Lung (tissue), 12 donors: ENCODE measurements around the gene RAPGEF1. TPM values are rescaled to one million over a fixed set of nuclear protein-coding genes. Genes with fewer than 3 reads are reported as not detected.
A peak's percentile ranks its signal among the peaks of the same experiment; 100 is the strongest.

Experiments
- ATAC-seq: fragments of 200-7000 bp; cut with Tn5 transposase; one replicate; pipeline ENCODE4 v1.9.1; 2020; ENCODE audit warnings: moderate number of reproducible peaks; ENCODE audit not compliant: insufficient read depth, low FRiP score
- DNase-seq, 3 donors: peaks; one replicate each; pipeline ENCODE4 v3.0.0-alpha.2; 2013 to 2017
- H3K27ac ChIP-seq, 2 donors: one replicate each; pipeline ENCODE4 v1.5.1; 2013; ENCODE audit warnings: mild to moderate bottlenecking in 2 of 2, moderate library complexity in 2 of 2, control low read depth in 1 of 2, inconsistent platforms in 1 of 2, low read depth in 1 of 2, low read length in 1 of 2
- H3K27me3 ChIP-seq, 3 donors: one replicate each; pipeline ENCODE4 v1.5.1; 2013; ENCODE audit warnings: low read length in 2 of 3; ENCODE audit not compliant: control insufficient read depth in 3 of 3, insufficient read depth in 3 of 3
- H3K36me3 ChIP-seq, 4 donors: one replicate each; pipeline ENCODE4 v1.5.1; 2013; ENCODE audit warnings: low read length in 4 of 4, mild to moderate bottlenecking in 1 of 4, moderate library complexity in 1 of 4; ENCODE audit not compliant: control insufficient read depth in 4 of 4, insufficient read depth in 4 of 4
- H3K4me1 ChIP-seq, 5 donors: one replicate each; pipeline ENCODE4 v1.5.1; 2013; ENCODE audit warnings: low read length in 5 of 5, mild to moderate bottlenecking in 2 of 5, moderate library complexity in 1 of 5; ENCODE audit not compliant: control insufficient read depth in 5 of 5, insufficient read depth in 5 of 5
- H3K4me3 ChIP-seq: one replicate; pipeline ENCODE4 v1.5.1; 2013; ENCODE audit warnings: mild to moderate bottlenecking, control low read depth, moderate library complexity
- H3K9ac ChIP-seq, 2 donors: one replicate each; pipeline ENCODE4 v1.5.1; 2013; ENCODE audit warnings: low read length in 2 of 2, control low read depth in 1 of 2; ENCODE audit not compliant: insufficient read depth in 1 of 2
- H3K9me3 ChIP-seq, 4 donors: one replicate each; pipeline ENCODE4 v1.5.1; 2013; ENCODE audit warnings: low read length in 3 of 4, mild to moderate bottlenecking in 1 of 4, moderate library complexity in 1 of 4; ENCODE audit not compliant: control insufficient read depth in 4 of 4, insufficient read depth in 3 of 4
- WGBS, 2 donors: extraction: QIAGEN DNeasy Blood & Tissue Kit; methylation state at CpG; one replicate each; pipeline ENCODE4 v1.1.7; 2013; 5-methylcytosine and 5-hydroxymethylcytosine counted together
- polyA plus RNA-seq, 2 donors: library from polyadenylated mRNA; stranded (reverse); fragments of 200-250 nt; gene quantifications; one replicate each; pipeline ENCODE4 v1.2.1, GENCODE V29; 2013
- total RNA-seq, 2 donors: library from RNA; depleted of rRNA in 1 of 2; stranded (reverse); fragments of >200 nt in 1 of 2; gene quantifications; one replicate each; pipeline ENCODE4 v1.2.1, GENCODE V29; 2014 to 2021
- TF ChIP-seq, protein P1 (sequence below): IDR thresholded peaks from 2 replicates; pipeline ENCODE4 v1.5.1; 2012; ENCODE audit warnings: mild to moderate bottlenecking; ENCODE audit errors: control extremely low read depth, extremely low read depth
- donor health status: control.
- donor health status: control.
- donor health status: Bipolar disorder and iron deficiency.
- donor health status: healthy.
- donor health status: DM: yes; HTN: yes; CAD: no.

The RAPGEF1 gene
- total and polyA plus RNA-seq, 4 donors, result 38.9 to 134 (median 55.1) TPM

DNA sequence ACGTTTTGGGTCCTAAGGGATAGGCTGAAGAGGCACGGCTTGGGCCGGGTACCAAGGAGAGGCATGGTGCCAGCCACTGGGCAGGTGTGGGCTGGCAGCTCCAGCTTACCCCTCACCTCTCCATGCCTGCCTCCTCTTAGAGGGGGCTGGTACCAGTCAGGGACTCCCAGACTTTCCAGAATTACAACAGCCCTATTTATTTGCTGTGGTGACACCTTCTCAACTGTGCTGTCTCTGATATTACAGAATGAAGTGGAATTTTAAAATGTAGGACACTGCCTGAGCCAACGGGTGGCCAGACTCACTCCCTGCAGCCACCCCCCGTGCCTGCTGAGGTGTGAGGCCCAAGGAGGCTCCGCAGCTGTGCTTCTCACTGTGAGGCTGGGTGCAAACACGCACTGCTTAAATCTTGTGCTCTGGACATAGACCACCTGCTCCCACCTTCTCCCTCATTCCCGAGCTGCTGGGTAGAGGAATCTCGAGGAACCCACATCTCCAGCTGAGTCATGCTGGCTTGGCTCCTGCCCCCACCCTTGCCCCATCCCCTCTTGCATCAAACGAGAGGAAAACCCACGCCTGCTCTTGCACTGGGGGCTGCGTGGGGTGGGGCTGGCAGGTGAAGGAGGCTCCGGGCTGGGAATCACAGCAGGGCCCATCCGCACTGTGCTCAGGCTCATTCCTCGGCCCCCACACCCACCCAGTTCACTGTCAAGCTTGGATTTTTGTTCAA is 146.6 kb downstream of the RAPGEF1 start:
- TF ChIP-seq, protein P1, sequence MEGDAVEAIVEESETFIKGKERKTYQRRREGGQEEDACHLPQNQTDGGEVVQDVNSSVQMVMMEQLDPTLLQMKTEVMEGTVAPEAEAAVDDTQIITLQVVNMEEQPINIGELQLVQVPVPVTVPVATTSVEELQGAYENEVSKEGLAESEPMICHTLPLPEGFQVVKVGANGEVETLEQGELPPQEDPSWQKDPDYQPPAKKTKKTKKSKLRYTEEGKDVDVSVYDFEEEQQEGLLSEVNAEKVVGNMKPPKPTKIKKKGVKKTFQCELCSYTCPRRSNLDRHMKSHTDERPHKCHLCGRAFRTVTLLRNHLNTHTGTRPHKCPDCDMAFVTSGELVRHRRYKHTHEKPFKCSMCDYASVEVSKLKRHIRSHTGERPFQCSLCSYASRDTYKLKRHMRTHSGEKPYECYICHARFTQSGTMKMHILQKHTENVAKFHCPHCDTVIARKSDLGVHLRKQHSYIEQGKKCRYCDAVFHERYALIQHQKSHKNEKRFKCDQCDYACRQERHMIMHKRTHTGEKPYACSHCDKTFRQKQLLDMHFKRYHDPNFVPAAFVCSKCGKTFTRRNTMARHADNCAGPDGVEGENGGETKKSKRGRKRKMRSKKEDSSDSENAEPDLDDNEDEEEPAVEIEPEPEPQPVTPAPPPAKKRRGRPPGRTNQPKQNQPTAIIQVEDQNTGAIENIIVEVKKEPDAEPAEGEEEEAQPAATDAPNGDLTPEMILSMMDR, result no peak
- Histone ChIP-seq H3K4me3 (no peak overlapping the region), H3K9me3 (peaks cover 0 to 4% (median 0%) of the 10 kb centered on the region in 4 donors), H3K27me3 (no peaks in the 10 kb centered on the region), H3K27ac (no peak overlapping the region), H3K9ac (no peak overlapping the region), H3K4me1 (peaks cover 0 to 2% (median 0%) of the 10 kb centered on the region in 5 donors), H3K36me3 (peaks cover 9 to 78% (median 25%) of the 10 kb centered on the region in 4 donors)
- DNase-seq (no peak), ATAC-seq (no peak)
- WGBS, 2 donors, result 64 to 74% methylated on average over 15 of the region's 15 CpGs

DNA sequence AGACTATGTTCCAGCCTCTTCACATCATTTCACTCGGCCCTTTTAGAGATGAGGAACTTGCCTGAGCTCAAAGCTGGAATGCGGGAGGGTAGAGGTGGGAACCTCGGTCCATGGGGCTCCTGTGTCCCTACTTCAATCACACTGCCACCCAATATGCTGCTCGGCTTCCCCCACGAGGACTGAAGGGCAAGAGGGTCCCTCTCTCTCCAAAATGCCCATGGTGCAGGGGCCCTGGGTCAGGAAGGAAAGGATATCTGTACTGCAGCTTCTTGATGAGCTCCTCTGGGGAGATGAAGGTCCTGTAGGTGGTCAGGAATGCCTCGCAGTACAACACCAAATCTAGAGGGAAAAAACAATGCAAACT is 148.0 kb downstream of the RAPGEF1 start:
- Histone ChIP-seq H3K27me3 (no peaks in the 10 kb centered on the region), H3K36me3 (peaks cover 3 to 75% (median 25%) of the 10 kb centered on the region in 4 donors), H3K4me3 (no peak overlapping the region), H3K9ac (no peak overlapping the region), H3K4me1 (peaks cover 0 to 2% (median 0%) of the 10 kb centered on the region in 5 donors), H3K9me3 (peaks cover 0 to 4% (median 0%) of the 10 kb centered on the region in 4 donors), H3K27ac (no peak overlapping the region)
- 64 to 71% methylated on average over 6 of the region's 6 CpGs for WGBS, 2 donors
- TF ChIP-seq, protein P1, result no peak
- no peak for ATAC-seq
- no peak for DNase-seq

DNA sequence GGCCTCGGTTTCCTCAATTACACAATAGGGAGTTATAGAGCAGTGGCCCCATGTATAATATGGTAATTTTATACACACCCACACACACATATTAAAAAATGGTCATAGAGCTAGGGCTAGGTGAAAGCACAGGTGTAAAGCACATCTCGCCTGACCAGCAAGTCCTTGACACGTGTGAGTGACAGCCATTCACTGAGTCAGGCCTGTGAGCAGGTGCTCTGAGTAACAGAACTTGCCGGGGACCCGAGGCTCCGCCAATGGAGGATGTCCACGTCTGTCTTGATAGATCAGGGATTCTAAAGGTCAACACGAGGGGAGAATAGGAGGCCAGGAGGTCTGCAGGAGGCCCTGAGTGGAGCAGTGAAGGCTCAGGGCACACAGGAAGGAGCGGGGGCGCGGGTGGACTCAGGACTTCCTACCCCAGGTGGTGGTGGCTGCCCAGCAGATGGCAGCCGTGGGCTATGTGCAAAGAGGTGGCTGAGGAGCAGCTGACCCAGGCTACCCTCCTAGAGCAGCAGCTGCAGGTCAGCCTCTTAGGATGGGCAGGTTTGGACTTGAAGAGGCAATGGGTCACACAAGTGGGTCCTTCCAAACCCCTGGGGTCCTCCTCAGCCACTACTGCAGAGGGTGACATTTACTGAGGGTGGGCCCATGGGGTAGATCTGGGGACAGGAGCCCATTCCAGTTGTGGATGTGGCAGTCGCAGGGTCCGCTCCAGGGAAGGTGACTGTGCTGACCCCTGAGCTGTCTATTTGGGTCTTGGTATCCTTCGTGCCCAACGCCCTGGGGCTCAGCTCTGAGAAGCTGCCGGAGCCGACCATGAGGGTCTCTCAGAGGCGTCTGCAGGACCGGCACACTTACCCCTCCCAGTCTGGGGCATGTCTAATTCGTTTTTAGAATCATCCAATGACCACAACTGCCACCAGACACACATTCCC is 148.7 kb downstream of the RAPGEF1 start:
- Histone ChIP-seq H3K27ac (no peak overlapping the region), H3K9ac (no peak overlapping the region), H3K4me1 (peaks cover 0 to 2% (median 0%) of the 10 kb centered on the region in 5 donors), H3K4me3 (no peak overlapping the region), H3K36me3 (peaks cover 3 to 69% (median 20%) of the 10 kb centered on the region in 4 donors), H3K27me3 (no peaks in the 10 kb centered on the region), H3K9me3 (peaks cover 0 to 2% (median 0%) of the 10 kb centered on the region in 4 donors)
- peak; percentile 73 to 76 (median 74) for DNase-seq
- TF ChIP-seq, protein P1, result peak; percentile 82
- 61 to 64% methylated on average over 21 of the region's 21 CpGs for WGBS, 2 donors
- peak; percentile 84 for ATAC-seq
